ENCODE data around the gene FARS2.

FARS2 gene

GRCh38 chr6:5814116-5814515 lies 552.8 kb downstream of the FARS2 start:
- no peak for DNase-seq (ENCODE audit: low read depth)
- no peak for TF ChIP-seq MAX (IDR thresholded peaks at IDR 0.05; ENCODE audit: low read depth, low read length)

GRCh38 chr6:5814901-5815300 lies 553.6 kb downstream of the FARS2 start:
- no peak for DNase-seq (ENCODE audit: low read depth)
- H3K4me3 ChIP-seq (ENCODE audit: low read depth, low read length) = no peak overlapping the region
- no peak for TF ChIP-seq POLR2A (IDR thresholded peaks at IDR 0.05; ENCODE audit: extremely low read depth, insufficient read length)
- no peak for TF ChIP-seq MYC (IDR thresholded peaks at IDR 0.05; ENCODE audit: low read depth, low read length)
- TF ChIP-seq MAX (IDR thresholded peaks at IDR 0.05; ENCODE audit: low read depth, low read length) = no peak
- no peak for TF ChIP-seq CTCF (IDR thresholded peaks at IDR 0.05; ENCODE audit: low read depth, low read length)

More at GRCh38 chr6:5814116-5814515, 552.8 kb downstream of the FARS2 start:
- H3K4me3 ChIP-seq (ENCODE audit: low read depth, low read length) = no peak overlapping the region

- DNase-seq (ENCODE audit: low read depth) = no peak
- no peak overlapping the region for H3K4me3 ChIP-seq (ENCODE audit: low read depth, low read length)
- TF ChIP-seq MYC (IDR thresholded peaks at IDR 0.05; ENCODE audit: low read depth, low read length) = no peak
- no peak for TF ChIP-seq CTCF (IDR thresholded peaks at IDR 0.05; ENCODE audit: low read depth, low read length)
- TF ChIP-seq MAX (IDR thresholded peaks at IDR 0.05; ENCODE audit: low read depth, low read length) = no peak
- TF ChIP-seq POLR2A (IDR thresholded peaks at IDR 0.05; ENCODE audit: extremely low read depth, insufficient read length) = no peak
These were observed 556.6 kb downstream of the FARS2 start for GRCh38 chr6:5817869-5818268.

- no peak for DNase-seq (ENCODE audit: low read depth)
- no peak overlapping the region for H3K4me3 ChIP-seq (ENCODE audit: low read depth, low read length)
- TF ChIP-seq POLR2A (IDR thresholded peaks at IDR 0.05; ENCODE audit: extremely low read depth, insufficient read length) = no peak
- no peak for TF ChIP-seq MAX (IDR thresholded peaks at IDR 0.05; ENCODE audit: low read depth, low read length)
- TF ChIP-seq MYC (IDR thresholded peaks at IDR 0.05; ENCODE audit: low read depth, low read length) = no peak
- no peak for TF ChIP-seq CTCF (IDR thresholded peaks at IDR 0.05; ENCODE audit: low read depth, low read length)
These were observed 557.6 kb downstream of the FARS2 start for GRCh38 chr6:5818959-5819358.

Measured in NB4 (cell line).